Left colon (tissue), 2 donors: ENCODE results near the gene RGS7BP. TPM values are rescaled to one million over a fixed set of nuclear protein-coding genes. Genes with fewer than 3 reads are reported as not detected.
"Not testable (repeated sequence)": the region's sequence is repeated elsewhere in the genome, so short reads cannot be mapped to it uniquely, and the experiment has no call there.

ENCODE experiments used
- ATAC-seq: fragments of 200-7000 bp; cut with Tn5 transposase; one replicate; pipeline ENCODE4 v1.9.1; 2020; ENCODE audit warnings: mild to moderate bottlenecking, moderate library complexity
- DNase-seq, 2 donors: peaks; one replicate each; pipeline ENCODE4 v3.0.0-alpha.2; 2020
- intact Hi-C, 2 donors: fragments of 100-400 bp; cut with DNase I in 1 of 2; cut with micrococcal nuclease in 1 of 2; formaldehyde crosslinking; loops; one replicate each; pipeline versions ENCODE4 v1.11.2 to v1.14.0; 2022; cut with DNase I, micrococcal nuclease
- total RNA-seq, 2 donors: library from RNA; stranded (reverse); fragmentation: NEBNext Ultra II Directional; extraction: Animal tissue kit (Norgen Biotek cat#: 25700); gene quantifications; one replicate each; pipeline ENCODE4 v1.2.1, GENCODE V29; 2021
- donor health status: DM: no; HTN: no; CAD: no.
- donor health status: DM: yes; HTN: yes; CAD: no.

RGS7BP gene
- total RNA-seq, 2 donors from 2014 or later, result 0.24 to 0.50 TPM

DNA sequence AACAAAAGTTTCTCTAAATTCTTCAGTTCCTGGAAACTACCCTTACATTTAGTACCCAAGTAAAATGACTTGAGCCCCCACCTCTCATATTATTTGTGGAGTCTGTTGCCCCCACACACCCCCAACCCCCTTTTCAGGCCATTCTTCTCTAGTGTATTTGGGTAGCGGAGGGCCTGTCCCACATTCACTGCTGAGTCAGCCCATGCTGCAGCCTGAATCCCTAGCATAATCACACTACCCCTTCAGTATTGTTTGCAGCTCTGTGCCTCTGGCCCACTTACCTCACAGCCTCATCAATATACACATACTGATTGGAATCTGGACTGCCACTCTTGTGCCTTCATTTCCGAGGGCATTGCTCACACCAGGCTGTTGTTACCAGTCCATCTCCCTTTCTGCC lies 26.8 kb downstream of the RGS7BP start:
- DNase-seq (no peak), ATAC-seq (no peak)
- intact Hi-C loops, result no loop called here

DNA sequence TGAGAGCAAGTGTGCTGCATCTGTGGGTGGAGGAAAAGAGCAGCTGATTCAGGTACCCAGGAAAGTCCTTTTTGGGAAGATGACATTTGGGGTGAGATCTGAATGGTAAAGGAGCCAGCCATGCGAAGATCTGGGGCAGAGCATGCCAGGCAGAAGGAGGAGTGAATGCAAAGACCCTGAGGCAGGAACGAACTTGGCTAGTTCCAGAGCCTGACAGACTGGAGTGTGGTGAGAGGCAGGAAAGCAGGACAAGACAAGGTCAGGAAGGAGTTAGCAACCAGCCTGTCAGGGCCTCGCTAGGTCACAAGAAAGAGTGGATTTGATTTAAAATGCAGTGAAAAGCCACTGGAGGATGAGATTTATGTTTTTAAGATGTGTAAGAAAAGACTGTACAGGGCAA lies 28.2 kb downstream of the RGS7BP start:
- ATAC-seq, result no peak
- DNase-seq, result no peak
- intact Hi-C loops, result no loop called here

DNA sequence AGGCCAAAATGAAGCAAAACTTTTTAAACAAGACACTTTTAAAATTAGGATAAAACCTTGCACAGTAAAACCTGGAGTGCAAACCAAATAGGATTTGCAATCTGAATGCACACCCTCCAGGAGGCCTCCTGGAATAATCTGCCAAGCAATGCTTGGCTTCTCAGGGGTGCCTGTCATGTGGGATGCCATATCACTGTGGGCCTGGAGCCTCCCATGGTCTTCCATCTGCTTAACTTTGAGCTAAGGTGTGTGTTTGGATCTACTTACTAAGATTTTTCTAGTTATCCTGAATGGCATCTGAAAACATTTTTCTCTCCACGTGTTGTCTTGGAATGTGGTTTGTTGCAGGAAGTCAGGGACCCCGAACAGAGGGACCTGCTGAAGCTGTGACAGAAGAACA lies 52.1 kb downstream of the RGS7BP start:
- intact Hi-C loops, result no loop called here
- ATAC-seq, result no peak
- no peak for DNase-seq

DNA sequence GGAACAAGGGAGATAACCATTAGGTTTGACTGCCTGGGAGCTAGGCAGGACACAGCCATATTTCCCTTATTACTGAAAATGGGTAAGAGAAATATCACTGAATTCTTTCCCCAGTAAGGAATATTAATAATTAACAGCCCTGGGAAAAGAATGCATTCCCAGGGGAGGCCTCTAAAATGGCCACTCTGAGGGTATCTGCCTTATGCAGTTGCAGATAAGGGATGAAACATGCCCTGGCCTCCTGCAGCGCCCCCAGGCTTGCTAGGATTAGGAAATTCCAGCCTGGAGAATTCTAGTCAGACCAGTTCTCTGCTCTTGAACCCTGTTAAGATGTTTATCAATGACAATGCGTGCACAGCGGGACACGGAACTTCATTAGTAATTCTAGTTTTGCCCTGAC lies 52.8 kb downstream of the RGS7BP start:
- intact Hi-C loops, ATAC-seq, DNase-seq: not testable (repeated sequence)

DNA sequence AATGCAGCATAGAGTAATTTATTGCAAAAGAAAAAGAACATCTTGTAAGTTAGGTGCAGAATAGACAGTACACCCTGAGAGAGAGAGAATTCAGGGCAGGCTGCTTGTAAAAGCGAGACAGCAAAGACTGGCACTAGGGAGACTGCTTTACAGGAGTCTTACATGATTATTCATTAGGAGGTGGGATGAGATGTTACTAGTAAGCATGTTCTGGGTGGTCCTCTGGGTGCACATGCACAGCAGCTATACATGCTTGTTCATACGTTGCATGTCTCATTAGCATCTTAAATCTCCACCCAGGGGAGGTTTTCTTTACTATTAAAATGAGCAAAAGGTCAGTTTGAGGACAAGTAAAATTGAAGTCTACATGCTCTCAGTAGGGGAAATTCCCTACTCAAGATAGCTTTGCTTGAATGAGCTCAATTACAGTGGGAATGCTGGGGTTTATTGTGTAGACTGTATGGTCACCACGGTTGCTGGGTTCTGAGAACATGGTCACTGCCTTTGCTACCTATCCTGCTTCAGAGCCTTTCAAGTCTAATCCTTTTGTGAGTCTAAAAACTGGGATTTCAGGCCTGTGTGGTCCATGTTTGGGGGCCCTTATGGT lies 60.6 kb downstream of the RGS7BP start:
- DNase-seq, result no peak
- intact Hi-C loops, result no loop called here
- ATAC-seq, result no peak

DNA sequence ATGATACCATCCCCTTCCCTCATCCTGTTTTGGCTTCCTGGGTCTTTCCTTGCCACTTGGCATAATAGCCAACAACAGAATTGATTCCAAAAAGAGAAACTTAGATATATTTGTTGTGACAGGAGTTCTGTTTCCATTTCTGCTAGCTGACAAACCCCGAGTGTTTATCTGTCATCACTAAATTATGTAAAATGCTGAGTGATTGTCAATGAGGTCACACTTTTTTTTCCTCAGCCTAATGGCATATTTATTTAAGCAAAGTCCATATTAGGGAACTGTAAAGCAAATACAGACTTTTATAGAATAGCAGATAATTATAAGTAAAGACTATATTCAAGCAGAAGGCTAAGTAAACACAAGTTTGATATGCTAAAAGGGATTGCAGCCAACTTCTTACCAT lies 64.0 kb downstream of the RGS7BP start:
- DNase-seq, result no peak
- no peak for ATAC-seq
- intact Hi-C loops, result no loop called here

DNA sequence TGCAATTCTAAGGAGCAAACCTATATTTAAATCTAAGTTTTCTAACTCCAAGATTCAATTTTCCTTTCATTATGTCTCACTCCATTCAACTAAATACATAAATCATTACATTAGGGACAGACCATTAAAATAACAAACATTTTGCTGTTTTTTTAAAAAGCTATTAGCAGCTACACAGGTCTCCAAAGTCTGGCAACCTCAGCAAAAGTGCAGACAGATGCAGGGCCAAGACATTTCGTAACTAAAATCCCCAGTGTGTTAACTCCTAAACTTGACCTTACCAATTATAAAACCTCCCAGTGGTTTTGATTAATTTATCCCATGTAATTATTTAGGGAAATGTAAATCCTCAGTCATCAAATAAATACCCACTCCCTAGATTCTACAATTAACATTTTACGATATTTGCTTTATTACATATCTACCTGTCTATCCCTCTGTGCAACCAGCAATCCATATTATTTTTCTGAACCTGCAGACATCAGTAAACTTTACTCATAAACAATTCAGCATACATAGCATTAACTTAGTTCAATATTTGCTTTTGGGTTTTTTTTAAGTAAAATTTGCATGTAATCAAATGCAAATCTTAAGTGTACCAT lies 64.7 kb downstream of the RGS7BP start:
- ATAC-seq (no peak), DNase-seq (no peak)
- intact Hi-C loops, result no loop called here

DNA sequence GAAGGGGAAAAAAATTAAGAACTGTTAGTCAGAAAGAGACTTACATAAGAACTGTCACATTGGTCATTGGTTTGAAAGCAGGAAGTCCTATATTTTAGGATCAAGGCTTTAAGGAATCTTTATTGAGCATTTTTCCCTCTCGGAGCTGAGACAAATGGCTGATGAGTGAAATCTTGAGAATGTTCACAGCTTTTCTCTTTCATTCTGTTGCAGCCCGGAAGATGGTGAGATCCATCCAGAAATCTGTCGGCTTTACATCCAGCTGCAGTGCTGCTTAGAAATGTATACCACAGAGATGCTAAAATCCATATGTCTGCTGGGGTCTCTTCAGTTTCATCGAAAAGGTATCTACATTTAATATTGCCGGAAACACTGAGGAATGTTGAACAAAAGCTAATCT lies 69.7 kb downstream of the RGS7BP start:
- ATAC-seq (no peak), DNase-seq (no peak)
- intact Hi-C loops, result no loop called here

DNA sequence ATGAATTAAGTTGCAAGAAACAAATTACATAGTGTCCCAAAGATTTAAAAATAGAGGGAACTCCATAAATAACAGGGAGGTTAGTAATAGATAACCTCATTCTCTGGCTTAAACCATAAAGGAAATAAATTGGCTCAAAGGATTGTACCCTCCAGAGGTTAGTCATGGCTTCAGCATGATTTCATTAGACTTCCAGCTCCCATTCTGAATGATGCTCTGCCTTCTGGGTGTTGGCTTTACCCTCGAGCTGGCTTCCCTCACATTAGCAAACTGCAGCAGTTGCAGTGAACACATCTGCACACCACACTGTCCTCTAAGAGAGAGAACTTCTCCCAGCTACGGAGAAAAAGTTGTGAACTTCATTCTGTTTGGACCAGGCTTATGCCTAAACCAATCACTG lies 70.4 kb downstream of the RGS7BP start:
- intact Hi-C loops, result no loop called here
- ATAC-seq (no peak), DNase-seq (no peak)

DNA sequence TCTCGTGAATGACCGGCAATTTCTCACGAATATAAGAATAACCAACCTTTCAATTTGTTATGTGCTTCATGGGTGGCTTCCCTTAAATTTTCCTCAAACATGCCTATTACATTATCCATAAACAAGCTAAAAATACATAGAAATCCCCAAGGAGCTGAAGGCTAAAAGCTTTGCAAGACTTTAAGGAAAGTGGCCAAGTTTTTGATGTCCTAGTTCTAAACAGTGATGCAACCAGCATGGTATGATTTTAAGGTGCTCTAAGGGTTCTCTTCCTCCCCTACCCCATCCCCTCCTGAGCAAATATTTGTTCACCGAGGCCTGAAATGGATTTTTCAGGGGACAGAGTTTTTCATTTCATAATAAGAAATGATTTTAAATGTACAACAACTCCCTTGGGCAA lies 79.8 kb downstream of the RGS7BP start:
- ATAC-seq (no peak), DNase-seq (no peak)

DNA sequence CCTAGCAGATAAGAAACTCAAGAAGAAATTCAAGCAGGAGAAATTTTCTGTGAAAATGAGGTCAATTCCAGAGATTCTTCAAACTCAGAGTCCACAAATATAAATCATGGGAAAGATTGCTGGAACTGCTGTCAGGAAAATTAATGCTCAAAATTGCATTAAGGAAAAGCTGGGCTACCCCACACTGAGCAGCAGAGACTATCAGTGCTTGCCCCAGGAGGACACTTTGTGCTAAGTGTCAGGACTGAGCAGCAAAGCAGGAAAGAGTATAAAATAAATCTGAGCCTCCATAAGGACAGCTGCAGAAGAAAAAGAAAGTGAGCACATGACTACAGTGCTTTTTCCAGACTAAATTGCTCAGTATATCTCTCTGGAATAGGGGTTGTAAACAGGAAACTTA lies 81.6 kb downstream of the RGS7BP start:
- DNase-seq (no peak), ATAC-seq (no peak)
- intact Hi-C loops, result no loop called here

More for the DNA sequence above, 79.8 kb downstream of the RGS7BP start:
- intact Hi-C loops, result no loop called here

DNA sequence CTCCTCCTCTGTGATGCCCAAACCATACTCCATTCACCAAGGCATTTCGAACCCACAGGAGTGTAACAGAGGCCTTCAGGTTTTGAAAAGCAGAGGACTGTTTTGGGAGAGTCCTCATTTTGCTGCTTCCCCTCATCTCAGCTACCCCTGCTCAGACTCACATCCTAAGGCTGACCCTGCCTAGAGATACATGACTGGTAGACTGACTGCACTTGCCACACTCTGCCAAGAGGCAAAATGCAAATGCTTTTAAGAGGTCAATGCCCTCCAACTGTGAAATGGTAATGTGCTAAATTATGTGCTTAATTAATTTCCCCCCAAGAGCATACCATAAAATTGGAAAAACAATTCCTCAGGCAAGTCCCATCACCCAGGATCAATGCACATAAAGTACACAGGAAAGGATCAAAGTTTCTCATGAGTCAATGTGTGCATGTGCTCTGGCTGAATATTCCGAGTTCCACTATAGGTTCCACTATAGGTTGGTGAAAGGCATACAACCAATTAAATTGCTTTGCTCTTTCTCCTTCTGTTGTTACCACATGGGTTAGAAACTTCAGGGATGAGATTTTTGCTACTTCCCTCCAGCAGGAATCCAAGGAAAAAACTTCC lies 87.0 kb downstream of the RGS7BP start:
- intact Hi-C loops, result no loop called here
- ATAC-seq (no peak), DNase-seq (no peak)

DNA sequence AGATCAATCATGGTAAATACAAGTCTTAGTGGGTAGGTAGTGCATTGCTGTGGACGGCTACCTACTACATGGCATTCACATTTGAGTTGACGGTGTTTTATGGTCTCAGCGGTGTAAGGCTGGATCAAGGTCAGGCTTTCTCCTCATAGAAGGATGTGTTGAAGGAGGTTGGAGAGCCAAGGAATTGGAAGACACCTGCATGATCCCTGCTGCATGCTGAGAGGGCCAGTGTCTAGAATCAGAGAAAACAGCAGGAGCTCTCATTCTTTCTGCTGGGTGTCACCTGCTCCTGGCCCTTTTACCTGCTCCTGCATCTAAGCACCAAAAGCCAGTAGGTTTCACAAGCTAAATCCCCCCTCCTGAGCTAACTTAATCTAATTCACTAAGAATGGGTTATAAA lies 88.2 kb downstream of the RGS7BP start:
- DNase-seq (no peak), ATAC-seq (no peak)
- intact Hi-C loops, result no loop called here

DNA sequence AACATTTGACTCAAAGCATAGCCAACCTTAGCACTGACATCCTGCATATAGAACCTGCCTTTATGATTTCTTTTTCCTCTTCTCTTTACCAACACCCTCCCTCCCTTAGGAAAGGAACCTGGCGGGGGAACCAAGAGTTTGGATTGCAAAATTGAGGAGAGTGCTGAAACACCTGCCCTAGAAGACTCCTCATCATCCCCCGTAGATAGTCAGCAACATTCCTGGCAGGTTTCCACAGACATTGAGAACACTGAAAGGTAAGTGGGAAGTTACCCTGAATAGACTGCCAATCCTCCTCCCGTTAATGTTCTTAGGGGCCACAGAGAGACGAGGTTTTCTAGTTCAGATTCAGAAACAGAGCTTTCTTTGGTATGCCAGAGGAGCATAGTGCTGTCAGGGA lies 88.8 kb downstream of the RGS7BP start:
- DNase-seq, result no peak
- intact Hi-C loops, result no loop called here
- no peak for ATAC-seq

DNA sequence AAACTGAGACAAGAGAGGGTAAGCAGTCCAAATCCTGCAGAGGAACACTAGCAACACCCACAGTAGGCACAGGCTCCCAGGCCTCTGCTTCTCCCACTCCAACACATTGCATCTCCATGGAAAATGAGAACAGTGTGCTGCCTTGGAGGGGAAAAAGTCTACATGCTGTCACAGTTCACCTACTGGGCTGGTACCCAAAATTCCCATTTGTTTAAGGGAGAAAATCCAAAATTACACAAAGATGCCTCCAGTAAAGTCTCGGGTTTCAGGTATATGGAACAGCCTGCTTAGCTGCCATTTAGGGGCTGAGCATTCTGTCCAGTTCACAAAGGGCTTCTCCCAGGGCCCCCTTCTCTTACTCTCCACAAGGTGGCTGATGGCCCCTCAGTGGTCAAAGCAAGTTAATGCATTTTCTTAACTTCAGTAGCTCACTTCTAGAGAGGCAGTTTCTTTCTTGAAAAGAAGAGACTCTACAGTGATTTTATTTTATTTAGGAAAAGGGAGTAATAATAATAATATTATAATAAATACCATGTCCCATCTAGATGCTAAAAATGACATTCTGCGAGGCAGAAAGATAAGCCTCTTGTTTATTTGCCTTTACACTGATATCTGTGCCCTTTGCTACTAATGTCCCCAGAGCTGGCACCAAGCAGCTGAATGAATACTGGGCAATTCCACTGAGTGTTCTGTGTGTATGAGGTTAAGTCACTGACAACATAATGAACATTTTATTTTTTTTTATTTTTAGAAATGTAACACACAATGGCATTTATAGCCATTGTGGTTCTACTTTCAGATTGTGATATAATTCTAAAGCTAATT lies 89.4 kb downstream of the RGS7BP start:
- intact Hi-C loops, result no loop called here
- DNase-seq (no peak), ATAC-seq (no peak)

DNA sequence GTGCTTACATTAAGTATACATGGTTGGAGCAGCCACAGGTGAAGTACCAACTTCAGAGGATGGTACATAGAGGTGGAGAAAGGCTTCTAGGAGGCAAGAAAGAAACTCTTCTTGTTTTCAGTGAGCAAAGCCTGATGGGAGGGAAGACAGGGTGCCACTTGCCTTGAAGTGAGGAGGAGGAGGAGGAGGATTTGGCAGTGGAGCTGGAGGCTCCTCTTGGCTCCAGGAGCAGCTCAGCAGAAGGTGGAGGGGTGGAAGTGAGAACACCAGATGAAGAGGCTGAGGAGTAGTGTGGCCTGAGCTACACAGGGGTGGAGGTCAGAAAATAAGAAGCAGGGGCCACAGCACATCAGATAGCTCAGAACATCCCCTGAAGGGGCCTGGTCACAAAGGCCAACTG lies 93.4 kb downstream of the RGS7BP start:
- no peak for DNase-seq
- ATAC-seq, result no peak
- intact Hi-C loops, result no loop called here

DNA sequence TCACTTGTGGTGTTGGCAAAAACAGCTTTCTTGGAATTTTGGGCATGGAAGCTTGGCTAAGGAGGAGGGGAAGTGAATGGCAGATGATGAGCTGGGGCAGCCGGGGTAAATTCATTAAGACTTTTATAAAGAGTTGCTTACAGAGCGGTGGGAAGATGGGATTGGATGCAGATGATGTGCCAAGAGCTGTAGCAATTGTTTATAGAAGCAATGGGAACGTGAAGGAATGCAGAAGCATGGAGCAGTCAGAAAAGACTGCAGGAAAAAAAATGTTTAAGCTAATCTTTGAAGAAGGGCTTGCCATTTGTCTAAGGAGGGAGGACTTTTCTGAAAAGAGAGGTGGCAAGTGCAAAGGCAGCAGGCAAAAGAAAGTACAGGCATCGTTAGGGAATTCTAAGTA lies 97.9 kb downstream of the RGS7BP start:
- intact Hi-C loops, result no loop called here
- no peak for DNase-seq
- ATAC-seq, result no peak

DNA sequence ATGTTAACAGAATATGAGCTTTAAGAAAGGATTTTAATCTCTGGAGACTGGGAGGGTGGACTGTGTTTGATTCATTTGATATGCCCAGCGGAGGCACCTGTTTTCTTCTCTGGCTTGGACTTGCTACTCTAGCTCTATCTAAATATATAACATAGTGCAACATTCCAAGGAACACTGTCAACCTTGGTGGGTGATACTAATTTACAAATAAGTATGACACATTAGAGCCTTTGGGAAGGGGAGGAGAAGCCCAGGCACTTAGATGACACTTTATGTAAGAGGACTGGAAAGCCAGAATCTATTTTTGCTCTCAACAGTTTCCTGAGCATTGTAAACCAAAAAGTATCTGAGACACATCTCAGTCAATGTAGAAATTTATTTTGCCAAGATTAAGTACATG lies 101.1 kb downstream of the RGS7BP start:
- DNase-seq (no peak), ATAC-seq (no peak)
- intact Hi-C loops, result no loop called here

DNA sequence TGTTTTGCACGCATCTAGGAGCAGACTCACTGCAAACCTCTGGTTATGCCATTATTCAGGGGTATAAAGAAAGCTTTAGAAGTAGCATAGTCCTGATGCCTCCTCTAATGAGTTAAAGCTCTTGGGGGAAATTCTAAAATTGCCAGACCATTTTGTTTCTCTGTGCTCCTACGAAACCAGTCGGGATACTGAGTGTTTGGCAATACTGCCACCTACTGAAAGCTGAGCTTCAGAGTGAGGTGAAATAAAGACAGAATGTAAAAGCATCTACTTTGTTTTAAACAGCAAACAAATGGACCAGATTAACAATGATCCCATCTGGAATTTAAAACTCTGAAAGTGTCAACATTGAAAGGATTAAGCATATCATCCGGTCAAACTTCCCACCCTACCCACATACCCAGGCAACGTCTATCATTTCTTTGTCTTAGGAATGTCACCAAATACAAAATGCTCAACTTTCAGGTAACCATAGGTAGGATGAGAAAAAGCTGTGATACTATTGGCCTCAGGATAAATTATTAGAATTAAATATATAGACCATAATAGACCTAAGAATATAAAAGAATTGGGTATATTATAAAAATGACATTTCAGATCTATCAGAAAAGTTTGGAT lies 106.6 kb downstream of the RGS7BP start:
- intact Hi-C loops, result loop anchor here in 1 of 2 donors (2.0 to 10.0 kb wide), 2 partner anchors 384 to 468 kb away; no protein-coding TSS in a partner anchor
- peak; percentile 29 for ATAC-seq

More for the DNA sequence above, 106.6 kb downstream of the RGS7BP start:
- no peak for DNase-seq
